ENCODE measurements around the gene ZNF358. TPM values are rescaled to one million over a fixed set of nuclear protein-coding genes. Genes with fewer than 3 reads are reported as not detected.

Gene ZNF358
- total RNA-seq, 1 experiment from 2014 or later = 30.2 TPM

DNA sequence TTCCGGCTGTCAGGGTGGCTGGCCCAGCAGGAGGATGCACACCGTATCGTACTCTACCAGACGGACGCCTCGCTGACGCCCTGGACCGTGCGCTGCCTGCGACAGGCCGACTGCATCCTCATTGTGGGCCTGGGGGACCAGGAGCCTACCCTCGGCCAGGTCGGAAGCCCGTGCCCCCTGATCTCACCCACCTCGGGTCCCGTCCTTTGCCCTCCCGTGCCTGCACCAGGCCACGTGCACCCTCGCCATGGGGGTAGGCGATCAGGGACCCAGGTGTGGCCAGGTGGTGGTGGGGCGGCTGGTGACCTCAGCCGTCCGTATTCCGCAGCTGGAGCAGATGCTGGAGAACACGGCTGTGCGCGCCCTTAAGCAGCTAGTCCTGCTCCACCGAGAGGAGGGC is 38.7 kb downstream of the ZNF358 start:
- H3K4me3 ChIP-seq (ENCODE audit: low read depth in 2 of 2, low read length in 2 of 2) = no peak overlapping the region
- H3K27me3 ChIP-seq (ENCODE audit: control insufficient read depth, insufficient read depth, low read length) = no peaks in the 10 kb centered on the region
- CTCF ChIA-PET = no interaction called here
- H3K9me3 ChIP-seq (ENCODE audit: control insufficient read depth, insufficient read depth, low read depth, low read length) = no peaks in the 10 kb centered on the region
- H3K36me3 ChIP-seq (ENCODE audit: control insufficient read depth, insufficient read depth, low read length) = no peaks in the 10 kb centered on the region
- H3K27ac ChIP-seq (ENCODE audit: low read length) = no peak overlapping the region
- no TSS peak for BruUV-seq (replicated peaks)
- DNase-seq (ENCODE audit: low read depth, low spot score) = no peak
- no peaks in the 10 kb centered on the region for H3K4me1 ChIP-seq (ENCODE audit: control insufficient read depth, insufficient read depth, low read length)
- in situ Hi-C loops (cut with HindIII; ENCODE audit: low pct_unique_long_range_greater_than_20kb, low sequenced_read_pairs) (no loop called here), intact Hi-C loops (cut with micrococcal nuclease; ENCODE audit: unreplicated experiment) (no loop called here)
- POLR2A ChIA-PET = no interaction called here
- ATAC-seq = no peak
- TF ChIP-seq, protein P1, sequence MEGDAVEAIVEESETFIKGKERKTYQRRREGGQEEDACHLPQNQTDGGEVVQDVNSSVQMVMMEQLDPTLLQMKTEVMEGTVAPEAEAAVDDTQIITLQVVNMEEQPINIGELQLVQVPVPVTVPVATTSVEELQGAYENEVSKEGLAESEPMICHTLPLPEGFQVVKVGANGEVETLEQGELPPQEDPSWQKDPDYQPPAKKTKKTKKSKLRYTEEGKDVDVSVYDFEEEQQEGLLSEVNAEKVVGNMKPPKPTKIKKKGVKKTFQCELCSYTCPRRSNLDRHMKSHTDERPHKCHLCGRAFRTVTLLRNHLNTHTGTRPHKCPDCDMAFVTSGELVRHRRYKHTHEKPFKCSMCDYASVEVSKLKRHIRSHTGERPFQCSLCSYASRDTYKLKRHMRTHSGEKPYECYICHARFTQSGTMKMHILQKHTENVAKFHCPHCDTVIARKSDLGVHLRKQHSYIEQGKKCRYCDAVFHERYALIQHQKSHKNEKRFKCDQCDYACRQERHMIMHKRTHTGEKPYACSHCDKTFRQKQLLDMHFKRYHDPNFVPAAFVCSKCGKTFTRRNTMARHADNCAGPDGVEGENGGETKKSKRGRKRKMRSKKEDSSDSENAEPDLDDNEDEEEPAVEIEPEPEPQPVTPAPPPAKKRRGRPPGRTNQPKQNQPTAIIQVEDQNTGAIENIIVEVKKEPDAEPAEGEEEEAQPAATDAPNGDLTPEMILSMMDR (IDR thresholded peaks at IDR 0.05) = no peak
- TF ChIP-seq TCF7L2 (IDR thresholded peaks at IDR 0.05; ENCODE audit: low read depth, low read length) (no peak), SIN3A (IDR thresholded peaks at IDR 0.05; ENCODE audit: borderline replicate concordance, insufficient read depth, low read depth, low read length) (no peak)

DNA sequence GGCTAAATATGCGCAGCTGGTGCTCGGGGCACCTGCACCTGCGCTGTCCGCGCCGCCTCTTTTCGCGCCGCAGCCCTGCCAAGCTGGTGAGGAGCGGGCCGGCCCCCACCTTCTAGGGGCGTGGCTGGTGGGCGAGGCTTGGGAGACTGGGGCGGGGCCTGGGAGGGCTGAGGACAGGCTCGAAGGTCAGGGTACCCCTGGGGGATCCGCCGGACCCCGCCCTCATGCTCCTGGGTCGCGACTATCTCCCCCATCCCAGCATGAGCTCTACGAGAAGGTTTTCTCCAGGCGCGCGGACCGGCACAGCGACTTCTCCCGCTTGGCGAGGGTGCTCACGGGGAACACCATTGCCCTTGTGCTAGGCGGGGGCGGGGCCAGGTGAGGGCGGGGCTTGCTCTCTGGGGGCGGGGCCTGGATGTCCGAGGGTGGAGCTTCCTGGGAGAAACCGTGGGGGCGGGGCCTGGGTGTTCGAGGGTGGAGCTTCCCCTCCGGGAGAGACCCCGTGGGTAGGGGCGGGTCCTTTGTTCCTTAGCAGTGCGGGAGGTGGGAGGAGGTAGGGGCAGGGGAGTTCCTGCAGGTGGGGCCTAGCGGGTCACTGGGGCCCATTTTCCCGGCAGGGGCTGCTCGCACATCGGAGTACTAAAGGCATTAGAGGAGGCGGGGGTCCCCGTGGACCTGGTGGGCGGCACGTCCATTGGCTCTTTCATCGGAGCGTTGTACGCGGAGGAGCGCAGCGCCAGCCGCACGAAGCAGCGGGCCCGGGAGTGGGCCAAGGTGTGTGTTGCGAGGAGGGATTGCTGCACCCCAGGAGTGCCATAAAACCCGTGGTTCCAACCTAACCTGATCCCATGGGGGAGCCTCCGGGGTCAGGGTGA is 39.3 kb downstream of the ZNF358 start:
- Histone ChIP-seq H3K4me1 (ENCODE audit: control insufficient read depth, insufficient read depth, low read length) (no peaks in the 10 kb centered on the region), H3K36me3 (ENCODE audit: control insufficient read depth, insufficient read depth, low read length) (no peaks in the 10 kb centered on the region), H3K27me3 (ENCODE audit: control insufficient read depth, insufficient read depth, low read length) (no peaks in the 10 kb centered on the region), H3K27ac (ENCODE audit: low read length) (no peak overlapping the region), H3K9me3 (ENCODE audit: control insufficient read depth, insufficient read depth, low read depth, low read length) (no peaks in the 10 kb centered on the region), H3K4me3 (ENCODE audit: low read depth in 2 of 2, low read length in 2 of 2) (no peak overlapping the region)
- no peak for TF ChIP-seq POLR2AphosphoS5 (IDR thresholded peaks at IDR 0.05; ENCODE audit: low read depth, low read length)
- TF ChIP-seq TCF7L2 (IDR thresholded peaks at IDR 0.05; ENCODE audit: low read depth, low read length) = no peak
- TF ChIP-seq, protein P1 (IDR thresholded peaks at IDR 0.05) = no peak
- no peak for TF ChIP-seq SIN3A (IDR thresholded peaks at IDR 0.05; ENCODE audit: borderline replicate concordance, insufficient read depth, low read depth, low read length)
- TF ChIP-seq, protein P2, sequence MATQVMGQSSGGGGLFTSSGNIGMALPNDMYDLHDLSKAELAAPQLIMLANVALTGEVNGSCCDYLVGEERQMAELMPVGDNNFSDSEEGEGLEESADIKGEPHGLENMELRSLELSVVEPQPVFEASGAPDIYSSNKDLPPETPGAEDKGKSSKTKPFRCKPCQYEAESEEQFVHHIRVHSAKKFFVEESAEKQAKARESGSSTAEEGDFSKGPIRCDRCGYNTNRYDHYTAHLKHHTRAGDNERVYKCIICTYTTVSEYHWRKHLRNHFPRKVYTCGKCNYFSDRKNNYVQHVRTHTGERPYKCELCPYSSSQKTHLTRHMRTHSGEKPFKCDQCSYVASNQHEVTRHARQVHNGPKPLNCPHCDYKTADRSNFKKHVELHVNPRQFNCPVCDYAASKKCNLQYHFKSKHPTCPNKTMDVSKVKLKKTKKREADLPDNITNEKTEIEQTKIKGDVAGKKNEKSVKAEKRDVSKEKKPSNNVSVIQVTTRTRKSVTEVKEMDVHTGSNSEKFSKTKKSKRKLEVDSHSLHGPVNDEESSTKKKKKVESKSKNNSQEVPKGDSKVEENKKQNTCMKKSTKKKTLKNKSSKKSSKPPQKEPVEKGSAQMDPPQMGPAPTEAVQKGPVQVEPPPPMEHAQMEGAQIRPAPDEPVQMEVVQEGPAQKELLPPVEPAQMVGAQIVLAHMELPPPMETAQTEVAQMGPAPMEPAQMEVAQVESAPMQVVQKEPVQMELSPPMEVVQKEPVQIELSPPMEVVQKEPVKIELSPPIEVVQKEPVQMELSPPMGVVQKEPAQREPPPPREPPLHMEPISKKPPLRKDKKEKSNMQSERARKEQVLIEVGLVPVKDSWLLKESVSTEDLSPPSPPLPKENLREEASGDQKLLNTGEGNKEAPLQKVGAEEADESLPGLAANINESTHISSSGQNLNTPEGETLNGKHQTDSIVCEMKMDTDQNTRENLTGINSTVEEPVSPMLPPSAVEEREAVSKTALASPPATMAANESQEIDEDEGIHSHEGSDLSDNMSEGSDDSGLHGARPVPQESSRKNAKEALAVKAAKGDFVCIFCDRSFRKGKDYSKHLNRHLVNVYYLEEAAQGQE (IDR thresholded peaks at IDR 0.05; ENCODE audit: insufficient read depth in 1 of 2, low read depth in 2 of 2, low read length in 1 of 2) = no peak
- intact Hi-C loops (cut with micrococcal nuclease; ENCODE audit: unreplicated experiment) = no loop called here
- no TSS peak for BruUV-seq (replicated peaks)
- peak; percentile 43; the same call in 1 of the 2 replicates for ATAC-seq
- in situ Hi-C loops (cut with HindIII; ENCODE audit: low pct_unique_long_range_greater_than_20kb, low sequenced_read_pairs) = no loop called here
- ChIA-PET CTCF (no interaction called here), POLR2A (interaction anchor here (0.6 to 0.7 kb wide), 2 partner anchors 46 to 314 kb away, joined by 3 to 5 read pairs; no protein-coding TSS in a partner anchor)
- no peak for DNase-seq (ENCODE audit: low read depth, low spot score)

Data from Panc1 (cell line).